Measurements from ENCODE around the gene RASGRP3.

Gene RASGRP3

GRCh38 chr2:33494155-33494779 lies 17.8 kb downstream of the RASGRP3 start:
- no peak for DNase-seq

GRCh38 chr2:33494877-33495641 lies 18.6 kb downstream of the RASGRP3 start:
- DNase-seq: no peak

GRCh38 chr2:33495683-33496082 lies 19.2 kb downstream of the RASGRP3 start:
- no peak for DNase-seq

- no peak for DNase-seq
Observed at GRCh38 chr2:33496150-33496549, 19.7 kb downstream of the RASGRP3 start.

GRCh38 chr2:33496726-33497125 lies 20.3 kb downstream of the RASGRP3 start:
- no peak for DNase-seq

- DNase-seq: no peak
Observed at GRCh38 chr2:33497221-33497650, 20.8 kb downstream of the RASGRP3 start.

- DNase-seq: no peak
Observed at GRCh38 chr2:33498291-33498956, 22.0 kb downstream of the RASGRP3 start.

GRCh38 chr2:33500177-33500576 lies 23.7 kb downstream of the RASGRP3 start:
- DNase-seq: no peak

GRCh38 chr2:33502025-33502424 lies 25.6 kb downstream of the RASGRP3 start:
- no peak for DNase-seq

- no peak for DNase-seq
Observed at GRCh38 chr2:33503002-33503401, 26.6 kb downstream of the RASGRP3 start.

GRCh38 chr2:33505966-33506365 lies 29.5 kb downstream of the RASGRP3 start:
- DNase-seq: no peak

GRCh38 chr2:33509908-33510585 lies 33.6 kb downstream of the RASGRP3 start:
- no peak for DNase-seq

GRCh38 chr2:33510586-33510968 lies 34.1 kb downstream of the RASGRP3 start:
- no peak for DNase-seq

GRCh38 chr2:33511141-33511540 lies 34.7 kb downstream of the RASGRP3 start:
- DNase-seq: no peak

- no peak for DNase-seq
Observed at GRCh38 chr2:33512112-33512511, 35.7 kb downstream of the RASGRP3 start.

- no peak for DNase-seq
Observed at GRCh38 chr2:33513480-33513879, 37.0 kb downstream of the RASGRP3 start.

GRCh38 chr2:33516456-33516995 lies 40.1 kb downstream of the RASGRP3 start:
- no peak for DNase-seq

GRCh38 chr2:33518200-33518599 lies 41.8 kb downstream of the RASGRP3 start:
- DNase-seq: no peak

- DNase-seq: no peak
Observed at GRCh38 chr2:33518929-33519328, 42.5 kb downstream of the RASGRP3 start.

- DNase-seq: no peak
Observed at GRCh38 chr2:33521791-33522281, 45.4 kb downstream of the RASGRP3 start.

GRCh38 chr2:33522576-33522975 lies 46.1 kb downstream of the RASGRP3 start:
- DNase-seq: no peak

- DNase-seq: no peak
Observed at GRCh38 chr2:33525666-33526065, 49.2 kb downstream of the RASGRP3 start.

GRCh38 chr2:33526132-33526531 lies 49.7 kb downstream of the RASGRP3 start:
- no peak for DNase-seq

Data from CD4-positive, alpha-beta T cell treated with Interleukin-6 for 4 hours (primary cell).